Endothelial cell of umbilical vein (primary cell): ENCODE data around the gene C9orf72.

Experiments used
- EZH2 ChIP-seq: IDR thresholded peaks from 2 replicates; pipeline ENCODE4 v1.6.1; 2012; ENCODE audit warnings: borderline replicate concordance, low read depth, mild to moderate bottlenecking, moderate library complexity, low read length, inconsistent platforms; ENCODE audit not compliant: severe bottlenecking
- FOS ChIP-seq: IDR thresholded peaks from 2 replicates; pipeline ENCODE4 v1.6.1; 2011; ENCODE audit warnings: mild to moderate bottlenecking, low read length, moderate library complexity, borderline replicate concordance; ENCODE audit not compliant: insufficient read depth
- POLR2A ChIP-seq: IDR thresholded peaks from 2 replicates; pipeline ENCODE4 v1.6.1; 2012; ENCODE audit warnings: low read depth, mild to moderate bottlenecking, control low read depth, low read length
- POLR2AphosphoS5 ChIP-seq: IDR thresholded peaks from 2 replicates; pipeline ENCODE4 v1.6.1; 2012; ENCODE audit warnings: low read depth, mild to moderate bottlenecking, control low read depth, low read length, moderate library complexity; ENCODE audit not compliant: insufficient read depth

- no peak for TF ChIP-seq POLR2A
- TF ChIP-seq FOS: no peak
- no peak for TF ChIP-seq POLR2AphosphoS5
- TF ChIP-seq EZH2: no peak
These were observed 3.9 kb downstream of the C9orf72 start for GRCh38 chr9:27569406-27569805.
